Coronary artery (tissue), 2 donors: Measurements from ENCODE around the gene SNX4.
"Not testable (repeated sequence)": the region's sequence is repeated elsewhere in the genome, so short reads cannot be mapped to it uniquely, and the experiment has no call there.

ENCODE experiments used
- DNase-seq: peaks from one replicate; pipeline ENCODE4 v3.0.0-alpha.2; 2017; ENCODE audit warnings: low spot score
- H3K27ac ChIP-seq, 2 donors: fragments of 200-600 bp; sonication (generic); one replicate each; pipeline ENCODE4 v1.5.1; 2016 to 2019
- H3K4me3 ChIP-seq: fragments of 200-600 bp; sonication (generic); 2 replicates; pipeline ENCODE4 v1.5.1; 2016; ENCODE audit warnings: mild to moderate bottlenecking, moderate library complexity
- CTCF ChIP-seq: fragments of 200-600 bp; sonication (generic); IDR thresholded peaks from one replicate; pipeline ENCODE4 v1.5.1; 2019; ENCODE audit warnings: antibody characterized with exemption

SNX4 gene

GRCh38 chr3:125406070-125406469, 113.9 kb downstream of the SNX4 start:
- no peak for DNase-seq
- no peak for TF ChIP-seq CTCF
- Histone ChIP-seq H3K4me3 (no peak overlapping the region), H3K27ac (no peak overlapping the region)

GRCh38 chr3:125405515-125405914, 114.5 kb downstream of the SNX4 start:
- not testable (repeated sequence) for H3K4me3 ChIP-seq, H3K27ac ChIP-seq, DNase-seq

- TF ChIP-seq CTCF = no peak
- no peak overlapping the region for H3K4me3 ChIP-seq
- DNase-seq = no peak
- no peak overlapping the region for H3K27ac ChIP-seq
Observed at GRCh38 chr3:125403789-125404188, 116.2 kb downstream of the SNX4 start.

GRCh38 chr3:125402639-125403038, 117.4 kb downstream of the SNX4 start:
- Histone ChIP-seq H3K27ac (no peak overlapping the region), H3K4me3 (no peak overlapping the region)
- TF ChIP-seq CTCF = no peak
- DNase-seq = no peak

- no peak overlapping the region for H3K27ac ChIP-seq
- DNase-seq = no peak
Observed at GRCh38 chr3:125401402-125401801, 118.6 kb downstream of the SNX4 start.

GRCh38 chr3:125398952-125399351, 121.0 kb downstream of the SNX4 start:
- DNase-seq = no peak
- TF ChIP-seq CTCF = no peak
- Histone ChIP-seq H3K27ac (no peak overlapping the region), H3K4me3 (no peak overlapping the region)

More at GRCh38 chr3:125401402-125401801, 118.6 kb downstream of the SNX4 start:
- H3K4me3 ChIP-seq = no peak overlapping the region
- no peak for TF ChIP-seq CTCF
